ENCODE measurements around the gene UBE2D1. TPM values are rescaled to one million over a fixed set of nuclear protein-coding genes. Genes with fewer than 3 reads are reported as not detected.

UBE2D1 gene
- total RNA-seq, 3 donors from 2014 or later (not counting 1 experiment from before 2014, with no cell fraction given) = 14.0 to 14.5 (median 14.4) TPM

DNA sequence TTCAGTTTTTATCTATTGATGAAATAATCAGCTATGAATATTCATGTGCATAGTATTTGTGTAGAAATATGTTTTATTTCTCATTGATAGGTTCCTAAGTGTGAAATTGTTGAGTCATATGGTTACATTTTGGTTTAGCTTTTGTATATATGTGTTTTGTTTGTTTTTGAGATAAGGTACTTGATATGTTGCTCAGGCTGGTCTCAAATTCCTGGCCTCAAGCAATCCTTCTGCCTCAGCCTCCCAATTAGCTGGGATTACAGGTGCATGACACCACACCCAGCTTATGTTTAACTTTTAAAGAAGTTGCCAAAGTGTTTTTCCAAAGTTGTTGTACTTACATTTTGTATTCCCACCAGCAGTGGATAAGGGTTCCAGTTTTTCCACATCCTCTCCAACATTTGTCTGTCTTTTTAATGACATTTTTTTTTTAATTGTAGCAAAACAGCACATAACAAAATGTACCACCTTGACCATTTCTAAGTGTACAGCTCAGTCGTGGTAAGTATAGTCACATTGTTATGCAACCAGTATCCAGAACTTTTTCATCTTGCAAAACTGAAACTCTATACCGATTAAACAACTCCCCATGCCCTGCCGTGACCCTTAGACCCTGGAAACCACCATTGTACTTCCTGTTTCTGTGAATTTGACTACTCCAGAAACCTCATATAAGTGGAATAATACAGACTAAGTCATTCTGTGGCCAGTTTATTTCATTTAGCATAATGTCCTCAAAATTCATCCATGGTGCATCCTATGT is 12.6 kb upstream of the UBE2D1 start:
- Histone ChIP-seq H3K27ac (ENCODE audit: low read length) (no peak overlapping the region), H3K4me1 (ENCODE audit: control insufficient read depth, insufficient read depth, low read length) (no peaks in the 10 kb centered on the region), H3K9me3 (ENCODE audit: control insufficient read depth, insufficient read depth, low read length) (no peaks in the 10 kb centered on the region), H3K4me3 (ENCODE audit: low read length) (no peak overlapping the region), H3K27me3 (ENCODE audit: control insufficient read depth, insufficient read depth, low read length) (no peaks in the 10 kb centered on the region), H3K36me3 (ENCODE audit: control insufficient read depth, insufficient read depth, low read length) (no peaks in the 10 kb centered on the region)
- H3K9me3 Mint-ChIP-seq = no peaks in the 10 kb centered on the region
- DNase-seq (peak in 1 of 2 donors; percentile 33), ATAC-seq (peak; percentile 48 to 67 (median 49))
- no peaks in the 10 kb centered on the region for H3K36me3 Mint-ChIP-seq
- H3K27ac Mint-ChIP-seq = peak overlapping the region in 1 of 2 donors; percentile 27
- H3K27me3 Mint-ChIP-seq (ENCODE audit: low read depth in 2 of 2) = peaks cover 2 to 8% of the 10 kb centered on the region in 2 donors
- intact Hi-C loops (cut with micrococcal nuclease) = no loop called here
- no peak overlapping the region for H3K4me3 Mint-ChIP-seq
- peaks cover 9 to 10% of the 10 kb centered on the region in 2 donors for H3K4me1 Mint-ChIP-seq
- TF ChIP-seq, protein P1, sequence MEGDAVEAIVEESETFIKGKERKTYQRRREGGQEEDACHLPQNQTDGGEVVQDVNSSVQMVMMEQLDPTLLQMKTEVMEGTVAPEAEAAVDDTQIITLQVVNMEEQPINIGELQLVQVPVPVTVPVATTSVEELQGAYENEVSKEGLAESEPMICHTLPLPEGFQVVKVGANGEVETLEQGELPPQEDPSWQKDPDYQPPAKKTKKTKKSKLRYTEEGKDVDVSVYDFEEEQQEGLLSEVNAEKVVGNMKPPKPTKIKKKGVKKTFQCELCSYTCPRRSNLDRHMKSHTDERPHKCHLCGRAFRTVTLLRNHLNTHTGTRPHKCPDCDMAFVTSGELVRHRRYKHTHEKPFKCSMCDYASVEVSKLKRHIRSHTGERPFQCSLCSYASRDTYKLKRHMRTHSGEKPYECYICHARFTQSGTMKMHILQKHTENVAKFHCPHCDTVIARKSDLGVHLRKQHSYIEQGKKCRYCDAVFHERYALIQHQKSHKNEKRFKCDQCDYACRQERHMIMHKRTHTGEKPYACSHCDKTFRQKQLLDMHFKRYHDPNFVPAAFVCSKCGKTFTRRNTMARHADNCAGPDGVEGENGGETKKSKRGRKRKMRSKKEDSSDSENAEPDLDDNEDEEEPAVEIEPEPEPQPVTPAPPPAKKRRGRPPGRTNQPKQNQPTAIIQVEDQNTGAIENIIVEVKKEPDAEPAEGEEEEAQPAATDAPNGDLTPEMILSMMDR (IDR thresholded peaks at IDR 0.05) = no peak
- WGBS (ENCODE audit: insufficient coverage) = 0% methylated on average over 3 of the region's 3 CpGs

- Histone ChIP-seq H3K36me3 (ENCODE audit: control insufficient read depth, insufficient read depth, low read length) (no peaks in the 10 kb centered on the region), H3K9me3 (ENCODE audit: control insufficient read depth, insufficient read depth, low read length) (no peaks in the 10 kb centered on the region), H3K4me3 (ENCODE audit: low read length) (no peak overlapping the region), H3K27me3 (ENCODE audit: control insufficient read depth, insufficient read depth, low read length) (no peaks in the 10 kb centered on the region), H3K27ac (ENCODE audit: low read length) (no peak overlapping the region), H3K4me1 (ENCODE audit: control insufficient read depth, insufficient read depth, low read length) (no peaks in the 10 kb centered on the region)
- Mint-ChIP-seq H3K27ac (peak overlapping the region in 1 of 2 donors; percentile 27), H3K4me3 (no peak overlapping the region), H3K36me3 (no peaks in the 10 kb centered on the region), H3K4me1 (peaks cover 9 to 10% of the 10 kb centered on the region in 2 donors), H3K9me3 (no peaks in the 10 kb centered on the region), H3K27me3 (ENCODE audit: low read depth in 2 of 2) (peaks cover 2 to 8% of the 10 kb centered on the region in 2 donors)
- no peak for DNase-seq
- no peak for ATAC-seq
- TF ChIP-seq, protein P1 (IDR thresholded peaks at IDR 0.05) = no peak
- no CpG with 5 or more reads among the region's 1 CpG for WGBS (ENCODE audit: insufficient coverage)
- intact Hi-C loops (cut with micrococcal nuclease) = no loop called here
Observed at GRCh38 chr10:58322835-58323209, 12.0 kb upstream of the UBE2D1 start.

- H3K4me3 ChIP-seq (ENCODE audit: low read length) = no peak overlapping the region
- no peaks in the 10 kb centered on the region for H3K4me1 ChIP-seq (ENCODE audit: control insufficient read depth, insufficient read depth, low read length)
- H3K27ac ChIP-seq (ENCODE audit: low read length) = no peak overlapping the region
- H3K27me3 ChIP-seq (ENCODE audit: control insufficient read depth, insufficient read depth, low read length) = no peaks in the 10 kb centered on the region
- WGBS (ENCODE audit: insufficient coverage) = 76% methylated on average over 25 of the region's 25 CpGs
- TF ChIP-seq, protein P1 (IDR thresholded peaks at IDR 0.05) = no peak
- peaks cover 8 to 16% of the 10 kb centered on the region in 2 donors for H3K27me3 Mint-ChIP-seq (ENCODE audit: low read depth in 2 of 2)
- H3K27ac Mint-ChIP-seq = no peak overlapping the region
- H3K36me3 ChIP-seq (ENCODE audit: control insufficient read depth, insufficient read depth, low read length) = no peaks in the 10 kb centered on the region
- intact Hi-C loops (cut with micrococcal nuclease) = no loop called here
- H3K4me3 Mint-ChIP-seq = no peak overlapping the region
- no peaks in the 10 kb centered on the region for H3K36me3 Mint-ChIP-seq
- DNase-seq (no peak), ATAC-seq (no peak)
- H3K4me1 Mint-ChIP-seq = peaks cover 9 to 10% of the 10 kb centered on the region in 2 donors
- no peaks in the 10 kb centered on the region for H3K9me3 Mint-ChIP-seq
- H3K9me3 ChIP-seq (ENCODE audit: control insufficient read depth, insufficient read depth, low read length) = no peaks in the 10 kb centered on the region
Observed at GRCh38 chr10:58326967-58327381, 7.8 kb upstream of the UBE2D1 start.
